ENCODE data around the gene RPF1. TPM values are rescaled to one million over a fixed set of nuclear protein-coding genes. Genes with fewer than 3 reads are reported as not detected.
"Not testable (repeated sequence)": the region's sequence is repeated elsewhere in the genome, so short reads cannot be mapped to it uniquely, and the experiment has no call there.

Gene RPF1
- total and polyA plus RNA-seq, 5 donors from 2014 or later, result 46.8 to 90.0 (median 66.8) TPM

DNA sequence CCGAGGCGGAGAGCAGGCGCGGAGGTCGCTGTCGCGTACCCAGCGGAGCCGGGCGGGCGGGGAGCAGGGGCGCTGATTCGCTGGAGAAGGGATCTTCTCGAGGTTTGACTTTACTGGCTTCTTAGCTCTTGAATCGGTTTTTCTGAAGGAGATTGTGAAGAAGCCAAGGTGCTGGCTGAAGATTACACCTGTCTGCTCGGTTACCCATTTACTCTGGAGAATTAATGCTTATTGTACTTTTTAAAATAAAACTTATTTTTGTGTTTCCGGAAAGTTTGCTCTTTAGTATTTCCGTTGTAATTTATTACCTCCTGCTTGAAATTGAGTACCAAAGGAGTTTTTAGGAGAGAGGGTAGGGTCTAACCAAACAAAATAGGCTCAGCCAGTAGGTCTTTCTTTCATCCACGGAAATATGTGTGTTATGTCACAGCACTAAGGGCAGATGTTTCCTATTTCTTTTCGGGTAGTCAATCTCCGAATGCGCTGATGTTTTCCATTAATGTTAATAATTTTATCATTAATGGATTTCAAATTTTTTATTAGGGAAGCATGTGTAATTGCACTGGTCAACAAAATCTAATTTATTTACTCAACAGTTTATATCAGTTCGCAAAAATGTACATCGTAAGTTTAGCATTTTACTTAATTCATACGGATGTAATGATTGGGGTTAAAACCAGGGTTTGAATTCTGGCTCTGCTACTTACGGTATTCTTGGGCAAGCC lies 27.8 kb downstream of the RPF1 start:
- Histone ChIP-seq H3K9me3 (ENCODE audit: control insufficient read depth in 2 of 2, low read length in 2 of 2) (no peaks in the 10 kb centered on the region), H3K27ac (ENCODE audit: insufficient read depth, low read length, poor library complexity, severe bottlenecking) (peak overlapping the region; percentile 84), H3K4me1 (ENCODE audit: control insufficient read depth, insufficient read depth, low read length, poor library complexity, severe bottlenecking) (peaks cover 38% of the 10 kb centered on the region), H3K4me3 (ENCODE audit: low read depth, low read length) (peak overlapping the region; percentile 90), H3K27me3 (ENCODE audit: control insufficient read depth, insufficient read depth, low read length) (no peaks in the 10 kb centered on the region), H3K36me3 (ENCODE audit: control insufficient read depth, insufficient read depth, low read length) (no peaks in the 10 kb centered on the region)
- H3K36me3 Mint-ChIP-seq, result no peaks in the 10 kb centered on the region
- peaks cover 25 to 40% (median 33%) of the 10 kb centered on the region in 4 donors for H3K4me1 Mint-ChIP-seq
- ATAC-seq (ENCODE audit: low read depth in 2 of 2) (no peak), DNase-seq (no peak)
- H3K27ac Mint-ChIP-seq, result peak overlapping the region; percentile 89 to 97 (median 92)
- peaks cover 4% of the 10 kb centered on the region for H3K27me3 Mint-ChIP-seq
- H3K9me3 Mint-ChIP-seq, result peaks cover 0 to 3% (median 1%) of the 10 kb centered on the region in 7 donors
- peak overlapping the region; percentile 95 to 100 (median 97) for H3K4me3 Mint-ChIP-seq

DNA sequence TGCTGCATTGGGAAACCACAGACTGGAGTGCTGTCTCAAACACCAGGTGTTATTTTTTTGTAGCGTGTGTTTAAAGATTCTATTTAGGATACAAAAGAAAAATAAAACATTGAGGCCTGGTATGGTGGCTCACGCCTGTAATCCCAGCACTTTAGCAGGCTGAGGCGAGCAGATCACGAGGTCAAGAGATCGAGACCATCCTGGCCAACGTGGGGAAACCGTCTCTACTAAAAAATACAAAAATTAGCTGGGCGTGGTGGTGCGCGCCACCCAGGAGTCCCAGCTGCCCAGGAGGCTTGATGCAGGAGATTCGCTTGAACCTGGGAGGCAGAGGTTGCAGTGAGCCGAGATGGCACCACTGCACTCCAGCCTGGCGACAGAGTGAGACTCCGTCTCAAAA lies 28.8 kb downstream of the RPF1 start:
- not testable (repeated sequence) for H3K4me3 ChIP-seq (ENCODE audit: low read depth, low read length); H3K27me3 ChIP-seq (ENCODE audit: control insufficient read depth, insufficient read depth, low read length); H3K36me3 Mint-ChIP-seq; H3K27ac ChIP-seq (ENCODE audit: insufficient read depth, low read length, poor library complexity, severe bottlenecking); ATAC-seq (ENCODE audit: low read depth in 2 of 2); H3K9me3 Mint-ChIP-seq; DNase-seq; H3K36me3 ChIP-seq (ENCODE audit: control insufficient read depth, insufficient read depth, low read length); H3K9me3 ChIP-seq (ENCODE audit: control insufficient read depth in 2 of 2, low read length in 2 of 2); H3K27ac Mint-ChIP-seq; H3K27me3 Mint-ChIP-seq
- Mint-ChIP-seq H3K4me3 (peak overlapping the region in 2 of 4 donors; percentile 12 to 15), H3K4me1 (peaks cover 24 to 32% (median 25%) of the 10 kb centered on the region in 4 donors)
- peaks cover 33% of the 10 kb centered on the region for H3K4me1 ChIP-seq (ENCODE audit: control insufficient read depth, insufficient read depth, low read length, poor library complexity, severe bottlenecking)

DNA sequence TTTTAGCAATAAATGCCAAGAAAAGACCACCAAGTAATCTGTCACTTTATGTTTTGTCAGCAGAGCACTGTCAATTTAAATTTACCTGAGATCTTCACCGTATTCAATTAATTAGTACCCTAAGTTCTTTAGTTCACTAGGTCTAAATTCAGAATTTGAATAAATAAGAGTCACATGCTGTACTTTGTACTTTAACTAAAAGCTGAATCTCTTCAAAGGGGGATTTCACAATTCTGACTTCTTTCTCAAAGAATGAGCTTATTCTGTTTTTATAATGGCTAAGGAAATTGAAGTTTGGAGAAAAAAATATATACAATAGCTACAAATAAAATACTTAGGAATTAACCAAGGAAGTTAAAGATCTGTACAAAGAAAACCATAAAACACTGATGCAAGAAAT lies 29.4 kb downstream of the RPF1 start:
- H3K9me3 Mint-ChIP-seq, result peaks cover 0 to 3% (median 1%) of the 10 kb centered on the region in 7 donors
- peaks cover 18 to 26% (median 19%) of the 10 kb centered on the region in 4 donors for H3K4me1 Mint-ChIP-seq
- H3K4me3 Mint-ChIP-seq, result peak overlapping the region; percentile 12 to 69 (median 41)
- Histone ChIP-seq H3K27me3 (ENCODE audit: control insufficient read depth, insufficient read depth, low read length) (no peaks in the 10 kb centered on the region), H3K4me3 (ENCODE audit: low read depth, low read length) (no peak overlapping the region), H3K36me3 (ENCODE audit: control insufficient read depth, insufficient read depth, low read length) (no peaks in the 10 kb centered on the region), H3K9me3 (ENCODE audit: control insufficient read depth in 2 of 2, low read length in 2 of 2) (no peaks in the 10 kb centered on the region), H3K27ac (ENCODE audit: insufficient read depth, low read length, poor library complexity, severe bottlenecking) (no peak overlapping the region), H3K4me1 (ENCODE audit: control insufficient read depth, insufficient read depth, low read length, poor library complexity, severe bottlenecking) (peaks cover 26% of the 10 kb centered on the region)
- H3K36me3 Mint-ChIP-seq, result no peaks in the 10 kb centered on the region
- ATAC-seq (ENCODE audit: low read depth in 2 of 2), result no peak
- H3K27ac Mint-ChIP-seq, result no peak overlapping the region
- H3K27me3 Mint-ChIP-seq, result peaks cover 4% of the 10 kb centered on the region
- DNase-seq, result no peak

- Histone ChIP-seq H3K27me3 (ENCODE audit: control insufficient read depth, insufficient read depth, low read length) (no peaks in the 10 kb centered on the region), H3K9me3 (ENCODE audit: control insufficient read depth in 2 of 2, low read length in 2 of 2) (no peaks in the 10 kb centered on the region), H3K4me1 (ENCODE audit: control insufficient read depth, insufficient read depth, low read length, poor library complexity, severe bottlenecking) (peaks cover 21% of the 10 kb centered on the region), H3K27ac (ENCODE audit: insufficient read depth, low read length, poor library complexity, severe bottlenecking) (no peak overlapping the region), H3K36me3 (ENCODE audit: control insufficient read depth, insufficient read depth, low read length) (no peaks in the 10 kb centered on the region), H3K4me3 (ENCODE audit: low read depth, low read length) (no peak overlapping the region)
- Mint-ChIP-seq H3K4me3 (peak overlapping the region in 1 of 4 donors; percentile 58), H3K27me3 (peaks cover 4% of the 10 kb centered on the region), H3K36me3 (no peaks in the 10 kb centered on the region), H3K9me3 (peaks cover 0 to 3% (median 1%) of the 10 kb centered on the region in 7 donors), H3K4me1 (peaks cover 14 to 20% (median 16%) of the 10 kb centered on the region in 4 donors), H3K27ac (no peak overlapping the region)
- DNase-seq, result no peak
- ATAC-seq (ENCODE audit: low read depth in 2 of 2), result no peak
These were observed 30.0 kb downstream of the RPF1 start for GRCh38 chr1:84509029-84509428.

DNA sequence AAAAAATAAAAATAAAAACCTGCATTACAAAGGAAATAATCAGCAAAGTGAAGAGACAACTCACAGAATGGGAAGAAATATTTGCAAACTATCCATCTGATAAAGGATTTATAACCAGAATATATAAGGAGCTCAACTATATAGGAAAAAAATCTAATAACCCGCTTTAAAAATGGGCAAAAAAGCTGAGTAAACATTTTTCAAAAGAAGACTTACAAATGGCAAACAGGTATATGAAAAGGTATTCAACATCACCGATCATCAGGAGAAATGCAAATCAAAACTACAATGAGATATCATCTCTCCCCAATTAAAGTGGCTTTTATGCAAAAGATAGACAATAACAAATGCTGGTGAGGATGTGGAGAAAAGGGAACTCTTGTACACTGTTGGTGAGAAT lies 31.1 kb downstream of the RPF1 start:
- Mint-ChIP-seq H3K4me1 (peaks cover 3 to 9% (median 7%) of the 10 kb centered on the region in 4 donors), H3K27me3 (peaks cover 2% of the 10 kb centered on the region), H3K27ac (no peak overlapping the region), H3K9me3 (peaks cover 0 to 3% (median 1%) of the 10 kb centered on the region in 7 donors), H3K36me3 (no peaks in the 10 kb centered on the region), H3K4me3 (no peak overlapping the region)
- H3K36me3 ChIP-seq (ENCODE audit: control insufficient read depth, insufficient read depth, low read length), result no peaks in the 10 kb centered on the region
- no peak for DNase-seq
- no peak overlapping the region for H3K4me3 ChIP-seq (ENCODE audit: low read depth, low read length)
- H3K4me1 ChIP-seq (ENCODE audit: control insufficient read depth, insufficient read depth, low read length, poor library complexity, severe bottlenecking), result peaks cover 10% of the 10 kb centered on the region
- no peaks in the 10 kb centered on the region for H3K9me3 ChIP-seq (ENCODE audit: control insufficient read depth in 2 of 2, low read length in 2 of 2)
- no peak for ATAC-seq (ENCODE audit: low read depth in 2 of 2)
- no peak overlapping the region for H3K27ac ChIP-seq (ENCODE audit: insufficient read depth, low read length, poor library complexity, severe bottlenecking)
- H3K27me3 ChIP-seq (ENCODE audit: control insufficient read depth, insufficient read depth, low read length), result no peaks in the 10 kb centered on the region

DNA sequence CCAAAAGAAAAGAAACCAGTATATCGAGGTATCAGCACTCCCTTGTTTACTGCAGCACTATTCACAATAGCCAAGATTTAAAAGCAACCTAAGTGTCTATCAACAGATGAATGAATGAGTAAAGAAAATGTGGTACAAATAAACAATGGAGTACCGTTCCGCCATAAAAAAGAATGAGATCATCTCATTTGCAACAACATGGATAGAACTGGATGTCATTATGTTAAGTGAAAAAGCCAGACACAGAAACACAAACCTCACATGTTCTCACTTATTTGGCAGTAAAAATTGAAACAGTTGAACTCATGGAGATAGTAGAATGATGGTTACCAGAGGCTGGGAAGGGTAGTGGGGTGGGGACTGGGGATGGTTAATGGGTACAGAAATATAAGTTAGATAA lies 31.6 kb downstream of the RPF1 start:
- ATAC-seq (ENCODE audit: low read depth in 2 of 2) (no peak), DNase-seq (no peak)
- no peak overlapping the region for H3K27ac Mint-ChIP-seq
- H3K4me1 Mint-ChIP-seq, result peaks cover 0 to 8% (median 6%) of the 10 kb centered on the region in 4 donors
- Histone ChIP-seq H3K27ac (ENCODE audit: insufficient read depth, low read length, poor library complexity, severe bottlenecking) (no peak overlapping the region), H3K4me3 (ENCODE audit: low read depth, low read length) (no peak overlapping the region), H3K36me3 (ENCODE audit: control insufficient read depth, insufficient read depth, low read length) (no peaks in the 10 kb centered on the region), H3K27me3 (ENCODE audit: control insufficient read depth, insufficient read depth, low read length) (no peaks in the 10 kb centered on the region), H3K9me3 (ENCODE audit: control insufficient read depth in 2 of 2, low read length in 2 of 2) (no peaks in the 10 kb centered on the region), H3K4me1 (ENCODE audit: control insufficient read depth, insufficient read depth, low read length, poor library complexity, severe bottlenecking) (peaks cover 9% of the 10 kb centered on the region)
- no peaks in the 10 kb centered on the region for H3K27me3 Mint-ChIP-seq
- no peaks in the 10 kb centered on the region for H3K36me3 Mint-ChIP-seq
- peak overlapping the region in 1 of 4 donors; percentile 10 for H3K4me3 Mint-ChIP-seq
- peaks cover 0 to 3% (median 0%) of the 10 kb centered on the region in 7 donors for H3K9me3 Mint-ChIP-seq

DNA sequence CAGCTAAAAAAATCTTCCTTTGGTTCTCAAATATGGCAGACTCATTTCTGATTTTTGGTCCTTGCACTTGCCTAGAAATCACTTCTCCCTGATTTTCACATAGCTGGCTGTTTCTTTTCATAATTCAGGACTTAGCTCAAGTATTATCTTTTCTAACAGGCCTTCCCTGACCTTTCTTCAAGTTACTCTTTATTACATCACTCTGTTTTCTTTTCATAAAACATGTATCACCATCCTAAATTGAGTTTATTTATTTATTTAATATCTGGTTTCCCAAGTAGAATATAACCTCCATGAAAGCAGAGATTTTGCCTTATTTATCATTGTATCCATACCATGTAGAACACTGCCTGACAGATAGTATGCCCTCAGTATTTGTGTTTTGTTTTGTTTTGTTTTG lies 45.5 kb downstream of the RPF1 start:
- Histone ChIP-seq H3K27ac (ENCODE audit: insufficient read depth, low read length, poor library complexity, severe bottlenecking) (no peak overlapping the region), H3K27me3 (ENCODE audit: control insufficient read depth, insufficient read depth, low read length) (no peaks in the 10 kb centered on the region), H3K4me3 (ENCODE audit: low read depth, low read length) (no peak overlapping the region), H3K9me3 (ENCODE audit: control insufficient read depth in 2 of 2, low read length in 2 of 2) (no peaks in the 10 kb centered on the region), H3K4me1 (ENCODE audit: control insufficient read depth, insufficient read depth, low read length, poor library complexity, severe bottlenecking) (no peaks in the 10 kb centered on the region), H3K36me3 (ENCODE audit: control insufficient read depth, insufficient read depth, low read length) (peaks cover 4% of the 10 kb centered on the region)
- Mint-ChIP-seq H3K4me3 (no peak overlapping the region), H3K36me3 (peaks cover 8% of the 10 kb centered on the region), H3K27ac (no peak overlapping the region), H3K4me1 (peaks cover 0 to 5% (median 0%) of the 10 kb centered on the region in 4 donors), H3K27me3 (no peaks in the 10 kb centered on the region), H3K9me3 (peaks cover 0 to 1% (median 0%) of the 10 kb centered on the region in 7 donors)
- DNase-seq (no peak), ATAC-seq (ENCODE audit: low read depth in 2 of 2) (no peak)

DNA sequence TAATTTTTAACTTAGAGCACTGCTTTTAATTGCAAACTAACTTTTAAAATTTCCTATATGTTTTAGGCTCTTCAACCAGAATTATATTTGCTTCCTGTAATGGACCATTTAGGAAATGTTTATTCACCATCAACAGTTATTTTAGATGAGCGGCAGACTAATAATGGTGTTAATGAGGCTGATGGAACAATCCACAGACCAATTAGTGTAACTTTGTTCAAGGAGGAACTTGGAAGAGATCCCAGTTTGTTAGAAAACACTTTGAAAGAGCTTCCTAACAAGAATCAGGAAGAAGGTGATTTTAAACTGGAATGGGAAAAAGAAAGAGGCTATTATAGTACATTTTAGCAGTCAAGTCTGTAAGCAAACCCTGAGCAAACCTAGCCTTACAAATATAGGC lies 46.7 kb downstream of the RPF1 start:
- peaks cover 4% of the 10 kb centered on the region for H3K36me3 ChIP-seq (ENCODE audit: control insufficient read depth, insufficient read depth, low read length)
- H3K27ac Mint-ChIP-seq, result no peak overlapping the region
- H3K4me3 ChIP-seq (ENCODE audit: low read depth, low read length), result no peak overlapping the region
- no peaks in the 10 kb centered on the region for H3K27me3 Mint-ChIP-seq
- H3K4me1 ChIP-seq (ENCODE audit: control insufficient read depth, insufficient read depth, low read length, poor library complexity, severe bottlenecking), result no peaks in the 10 kb centered on the region
- ATAC-seq (ENCODE audit: low read depth in 2 of 2) (no peak), DNase-seq (no peak)
- H3K4me3 Mint-ChIP-seq, result no peak overlapping the region
- H3K27me3 ChIP-seq (ENCODE audit: control insufficient read depth, insufficient read depth, low read length), result no peaks in the 10 kb centered on the region
- H3K9me3 ChIP-seq (ENCODE audit: control insufficient read depth in 2 of 2, low read length in 2 of 2), result no peaks in the 10 kb centered on the region
- H3K27ac ChIP-seq (ENCODE audit: insufficient read depth, low read length, poor library complexity, severe bottlenecking), result no peak overlapping the region
- H3K36me3 Mint-ChIP-seq, result peaks cover 10% of the 10 kb centered on the region
- H3K9me3 Mint-ChIP-seq, result peaks cover 0 to 1% (median 0%) of the 10 kb centered on the region in 7 donors
- H3K4me1 Mint-ChIP-seq, result no peaks in the 10 kb centered on the region
